ENCODE measurements around the gene SMCO2.

The SMCO2 gene

GRCh38 chr12:27521066-27521465, 74.5 kb downstream of the SMCO2 start:
- no peak overlapping the region for H3K4me3 ChIP-seq
- H3K27ac ChIP-seq = peak overlapping the region in 5 of 21 experiments; percentile 2 to 57 (median 30)

GRCh38 chr12:27521981-27522380, 75.4 kb downstream of the SMCO2 start:
- peak overlapping the region in 3 of 21 experiments; percentile 7 to 57 (median 22) for H3K27ac ChIP-seq

GRCh38 chr12:27523305-27523641, 76.7 kb downstream of the SMCO2 start:
- H3K27ac ChIP-seq = peak overlapping the region in 19 of 21 experiments; percentile 66 to 93 (median 86)
- H3K4me3 ChIP-seq = peak overlapping the region; percentile 50 to 70 (median 62)

More at GRCh38 chr12:27521981-27522380, 75.4 kb downstream of the SMCO2 start:
- no peak overlapping the region for H3K4me3 ChIP-seq

- Histone ChIP-seq H3K27ac (peak within 1 kb of the TSS; percentile 34 to 93 (median 85)), H3K4me3 (peak within 1 kb of the TSS; percentile 50 to 70 (median 62))
Observed at GRCh38 chr12:27523642-27524493, 77.3 kb downstream of the SMCO2 start, which contains the start of gene PPFIBP1. TSS of gene PPFIBP1 (plus strand) at chr12:27524206. CDS start at chr12:27633397, 109,191 bp downstream.

GRCh38 chr12:27524494-27524835, 77.9 kb downstream of the SMCO2 start:
- Histone ChIP-seq H3K4me3 (peak overlapping the region; percentile 50 to 70 (median 62)), H3K27ac (peak overlapping the region; percentile 34 to 93 (median 85))

GRCh38 chr12:27524839-27525753, 78.6 kb downstream of the SMCO2 start:
- H3K4me3 ChIP-seq = peak overlapping the region; percentile 50 to 70 (median 62)
- peak overlapping the region in 20 of 21 experiments; percentile 66 to 93 (median 86) for H3K27ac ChIP-seq

GRCh38 chr12:27527512-27527911, 81.0 kb downstream of the SMCO2 start:
- Histone ChIP-seq H3K4me3 (no peak overlapping the region), H3K27ac (peak overlapping the region in 1 of 21 experiments; percentile 11)

- Histone ChIP-seq H3K4me3 (no peak overlapping the region), H3K27ac (no peak overlapping the region)
Observed at GRCh38 chr12:27528788-27529187, 82.3 kb downstream of the SMCO2 start.

- Histone ChIP-seq H3K4me3 (no peak overlapping the region), H3K27ac (no peak overlapping the region)
Observed at GRCh38 chr12:27530157-27530922, 83.8 kb downstream of the SMCO2 start.

GRCh38 chr12:27531896-27532295, 85.4 kb downstream of the SMCO2 start:
- Histone ChIP-seq H3K4me3 (no peak overlapping the region), H3K27ac (no peak overlapping the region)

- H3K4me3 ChIP-seq = no peak overlapping the region
- no peak overlapping the region for H3K27ac ChIP-seq
Observed at GRCh38 chr12:27534060-27534764, 87.7 kb downstream of the SMCO2 start.

GRCh38 chr12:27534765-27535161, 88.2 kb downstream of the SMCO2 start:
- H3K4me3 ChIP-seq = no peak overlapping the region
- H3K27ac ChIP-seq = no peak overlapping the region

GRCh38 chr12:27535318-27535717, 88.8 kb downstream of the SMCO2 start:
- H3K4me3 ChIP-seq = no peak overlapping the region
- no peak overlapping the region for H3K27ac ChIP-seq

GRCh38 chr12:27537855-27538675, 91.5 kb downstream of the SMCO2 start:
- Histone ChIP-seq H3K27ac (peak overlapping the region in 3 of 21 experiments; percentile 5 to 44 (median 38)), H3K4me3 (no peak overlapping the region)

GRCh38 chr12:27539191-27539631, 92.7 kb downstream of the SMCO2 start:
- no peak overlapping the region for H3K27ac ChIP-seq
- no peak overlapping the region for H3K4me3 ChIP-seq

GRCh38 chr12:27541031-27541719, 94.6 kb downstream of the SMCO2 start:
- Histone ChIP-seq H3K27ac (peak overlapping the region in 5 of 21 experiments; percentile 18 to 71 (median 26)), H3K4me3 (no peak overlapping the region)

- peak overlapping the region in 10 of 21 experiments; percentile 10 to 71 (median 30) for H3K27ac ChIP-seq
Observed at GRCh38 chr12:27542628-27543027, 96.1 kb downstream of the SMCO2 start.

More at GRCh38 chr12:27542628-27543027, 96.1 kb downstream of the SMCO2 start:
- H3K4me3 ChIP-seq = no peak overlapping the region

Measured in skin epidermis (tissue), 12 donors.